Muscle of leg (tissue), 11 donors: ENCODE measurements around the gene JAZF1. TPM values are rescaled to one million over a fixed set of nuclear protein-coding genes. Genes with fewer than 3 reads are reported as not detected.

Experiments used
- DNase-seq: peaks from one replicate; pipeline ENCODE4 v3.0.0; 2013
- H3K27ac ChIP-seq: one replicate; pipeline ENCODE4 v1.5.1; 2013; ENCODE audit warnings: mild to moderate bottlenecking, low read length, control low read depth
- H3K27me3 ChIP-seq: one replicate; pipeline ENCODE4 v1.6.1; 2013; ENCODE audit warnings: low read length; ENCODE audit not compliant: control insufficient read depth, insufficient read depth
- H3K36me3 ChIP-seq: one replicate; pipeline ENCODE4 v1.6.1; 2013; ENCODE audit warnings: low read length; ENCODE audit not compliant: control insufficient read depth, insufficient read depth
- H3K4me1 ChIP-seq: one replicate; pipeline ENCODE4 v1.6.1; 2013; ENCODE audit warnings: low read length; ENCODE audit not compliant: control insufficient read depth, insufficient read depth
- H3K4me3 ChIP-seq: one replicate; pipeline ENCODE4 v1.5.1; 2013; ENCODE audit warnings: low read length, control low read depth
- H3K9me3 ChIP-seq: replicated peaks from 2 replicates; pipeline ENCODE4 v1.6.1; 2013; ENCODE audit warnings: low read depth, low read length; ENCODE audit not compliant: control insufficient read depth
- WGBS: methylation state at CpG from one replicate; pipeline ENCODE4 v1.1.5; 2013; ENCODE audit warnings: missing lambda C conversion rate; ENCODE audit not compliant: insufficient coverage; 5-methylcytosine and 5-hydroxymethylcytosine counted together
- polyA plus RNA-seq, 8 donors: library from polyadenylated mRNA; unstranded; fragments of 120-200 nt; gene quantifications; one replicate each; pipeline versions ENCODE4 v1.2.1 to v1.2.3, GENCODE V29; 2013; ENCODE audit warnings: inconsistent platforms in 1 of 8, low replicate concordance in 1 of 8; ENCODE audit not compliant: insufficient read length in 8 of 8, insufficient read depth in 1 of 8
- total RNA-seq: library from RNA; stranded (reverse); fragments of 120-200 nt; gene quantifications from one replicate; pipeline ENCODE4 v1.2.4, GENCODE V29; 2013

JAZF1 gene
- total and polyA plus RNA-seq, 9 donors = 12.7 to 30.3 (median 28.1) TPM

DNA sequence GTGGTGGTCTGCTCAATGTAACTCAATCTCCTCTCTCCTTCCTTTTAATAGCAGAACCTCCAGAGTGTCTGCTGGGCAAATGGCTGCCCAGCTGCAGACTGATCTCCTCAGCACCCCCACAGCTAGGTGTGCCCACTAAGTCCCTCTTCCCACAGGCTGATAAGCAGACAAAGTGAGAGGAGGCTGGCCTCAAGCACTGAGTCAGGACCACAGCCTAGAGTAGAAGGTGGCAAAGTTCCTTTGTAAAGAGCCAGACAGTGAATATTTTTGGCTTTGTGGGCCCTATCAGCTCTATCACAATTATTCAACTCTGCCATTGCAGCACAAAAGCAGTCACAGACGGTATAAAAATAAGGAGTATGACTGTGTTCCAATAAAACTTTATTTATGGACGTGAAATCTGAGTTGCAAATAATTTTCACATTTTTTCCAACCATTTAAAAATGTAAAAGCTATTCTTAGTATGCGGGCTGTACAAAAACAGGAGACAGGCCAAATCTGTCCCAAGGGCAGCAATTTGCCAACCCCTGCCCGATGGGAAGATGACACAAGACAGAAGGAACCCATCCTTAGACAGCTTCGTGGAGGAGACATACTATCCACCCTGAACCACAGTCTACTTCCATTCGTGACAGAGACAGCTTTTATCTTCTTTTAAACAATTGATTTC is 23.4 kb downstream of the JAZF1 start:
- WGBS = 71% methylated on average over 2 of the region's 6 CpGs
- Histone ChIP-seq H3K4me3 (no peak overlapping the region), H3K4me1 (peaks cover 3% of the 10 kb centered on the region), H3K9me3 (no peaks in the 10 kb centered on the region), H3K27ac (no peak overlapping the region), H3K36me3 (no peaks in the 10 kb centered on the region), H3K27me3 (no peaks in the 10 kb centered on the region)
- no peak for DNase-seq

DNA sequence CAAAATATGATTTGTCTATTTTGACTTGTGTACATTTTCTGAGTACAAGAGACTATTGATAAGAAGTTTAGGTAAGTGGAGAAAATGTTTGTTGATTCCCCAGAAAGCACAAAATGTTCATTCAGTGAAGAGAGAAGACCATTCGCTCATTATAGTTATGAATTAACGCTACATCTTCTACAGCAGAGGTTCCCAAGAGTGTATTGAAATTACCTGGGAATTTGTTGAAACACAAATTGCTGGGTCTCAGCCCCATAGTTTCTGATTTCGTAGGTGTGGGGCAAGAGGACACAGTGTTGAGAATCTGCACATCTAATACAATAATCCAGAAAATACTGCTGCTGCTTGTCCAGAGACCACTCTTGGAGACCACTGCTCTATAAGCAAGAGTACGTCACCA is 24.2 kb downstream of the JAZF1 start:
- no CpG with 5 or more reads among the region's 4 CpGs for WGBS
- no peak overlapping the region for H3K4me3 ChIP-seq
- no peak for DNase-seq
- no peaks in the 10 kb centered on the region for H3K27me3 ChIP-seq
- H3K4me1 ChIP-seq = peaks cover 3% of the 10 kb centered on the region
- no peaks in the 10 kb centered on the region for H3K9me3 ChIP-seq
- no peak overlapping the region for H3K27ac ChIP-seq
- H3K36me3 ChIP-seq = no peaks in the 10 kb centered on the region

DNA sequence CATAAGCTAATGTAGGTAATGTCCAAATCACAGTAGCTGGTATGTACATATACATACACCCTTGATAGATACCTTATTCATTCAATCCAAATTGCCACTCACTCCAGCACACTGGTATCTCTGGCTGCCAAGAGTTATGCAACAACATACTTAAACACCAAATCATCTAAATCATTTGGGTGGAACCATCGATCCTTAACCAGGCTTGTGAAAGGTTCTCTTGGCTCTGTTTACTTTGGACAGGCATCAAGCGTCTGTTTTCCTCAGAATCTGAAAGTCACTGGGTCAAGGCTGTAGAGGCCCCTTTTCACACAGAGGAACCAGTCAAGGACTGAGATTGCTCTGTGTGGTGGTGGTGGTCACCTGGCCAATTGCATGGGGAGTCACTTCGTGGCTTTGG is 24.6 kb downstream of the JAZF1 start:
- Histone ChIP-seq H3K27ac (no peak overlapping the region), H3K4me1 (peaks cover 3% of the 10 kb centered on the region), H3K27me3 (no peaks in the 10 kb centered on the region), H3K4me3 (no peak overlapping the region), H3K9me3 (no peaks in the 10 kb centered on the region), H3K36me3 (no peaks in the 10 kb centered on the region)
- no peak for DNase-seq
- WGBS = 71% methylated on average over 3 of the region's 3 CpGs

DNA sequence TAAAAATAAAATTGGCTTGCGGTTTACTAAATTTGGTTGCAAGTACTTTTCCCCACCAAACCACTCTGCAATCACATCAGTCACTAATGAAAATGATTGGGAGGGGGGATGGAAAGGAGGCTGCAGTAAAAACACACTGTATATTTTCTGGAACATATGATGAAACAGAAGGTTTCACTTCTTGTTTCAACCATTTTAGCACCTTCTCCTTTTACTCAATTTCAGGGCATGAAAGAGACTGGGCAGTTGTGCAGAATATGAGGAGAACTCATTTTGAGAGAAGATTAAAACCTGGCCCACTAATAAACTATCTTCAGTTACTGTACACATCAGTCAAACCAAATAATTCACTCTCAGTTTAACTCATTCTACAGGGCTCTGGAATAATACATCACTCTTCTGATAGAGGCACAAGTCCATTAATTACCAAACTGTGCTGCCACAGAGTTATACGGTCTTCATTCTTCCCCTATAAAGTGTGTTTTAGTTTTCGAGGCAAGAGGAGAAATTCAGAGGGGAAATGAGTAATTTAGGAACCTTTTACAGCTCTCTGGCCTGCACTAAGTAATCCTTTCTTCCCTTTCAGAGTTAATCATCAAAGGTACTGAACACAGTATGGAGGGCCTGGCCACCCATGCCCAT is 25.5 kb downstream of the JAZF1 start:
- no CpG with 5 or more reads among the region's 3 CpGs for WGBS
- Histone ChIP-seq H3K4me3 (no peak overlapping the region), H3K27ac (no peak overlapping the region), H3K36me3 (no peaks in the 10 kb centered on the region), H3K4me1 (peaks cover 3% of the 10 kb centered on the region), H3K27me3 (no peaks in the 10 kb centered on the region), H3K9me3 (no peaks in the 10 kb centered on the region)
- DNase-seq = peak; percentile 72

DNA sequence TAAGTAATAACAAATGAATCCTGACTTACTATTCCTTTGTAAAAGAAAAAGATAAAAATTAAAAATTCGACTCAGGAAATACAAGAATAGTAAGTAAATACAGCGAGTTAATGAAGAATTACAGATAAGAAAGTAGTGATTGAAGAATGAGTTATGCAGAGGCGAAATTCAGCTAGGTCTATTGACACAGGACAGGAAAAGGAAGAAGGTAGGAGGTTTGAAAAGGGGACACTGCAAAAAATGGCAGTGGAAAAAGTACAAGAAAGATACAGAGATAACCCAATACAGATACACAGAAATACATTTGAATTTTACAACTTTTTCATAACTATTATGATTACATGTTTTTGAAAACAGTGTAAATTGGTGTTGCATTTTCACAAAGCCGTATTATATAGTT is 28.0 kb downstream of the JAZF1 start:
- H3K4me3 ChIP-seq = no peak overlapping the region
- H3K9me3 ChIP-seq = no peaks in the 10 kb centered on the region
- no peak overlapping the region for H3K27ac ChIP-seq
- no peaks in the 10 kb centered on the region for H3K27me3 ChIP-seq
- 100% methylated on average over 1 of the region's 4 CpGs for WGBS
- no peaks in the 10 kb centered on the region for H3K4me1 ChIP-seq
- DNase-seq = no peak
- H3K36me3 ChIP-seq = no peaks in the 10 kb centered on the region

DNA sequence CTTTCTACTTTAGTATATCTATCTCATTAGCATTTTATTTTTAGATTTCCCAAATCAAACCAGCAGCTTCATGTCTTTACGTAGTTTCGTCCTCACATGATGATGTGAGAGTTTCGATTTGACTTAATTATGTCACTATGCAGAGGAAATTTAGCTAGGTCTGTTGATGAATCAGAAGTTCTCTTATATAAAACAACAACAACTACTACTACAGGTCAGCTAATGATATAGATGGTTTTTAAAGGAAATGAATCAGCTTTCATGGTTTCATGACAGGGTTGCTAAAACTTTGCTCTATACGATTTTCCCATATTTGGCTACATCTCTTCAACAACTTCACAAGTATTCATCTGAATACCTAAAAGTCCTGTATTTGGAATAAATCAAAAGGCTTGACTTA is 28.6 kb downstream of the JAZF1 start:
- Histone ChIP-seq H3K36me3 (no peaks in the 10 kb centered on the region), H3K4me3 (no peak overlapping the region), H3K27me3 (no peaks in the 10 kb centered on the region), H3K4me1 (no peaks in the 10 kb centered on the region), H3K27ac (no peak overlapping the region), H3K9me3 (no peaks in the 10 kb centered on the region)
- no CpG with 5 or more reads among the region's 4 CpGs for WGBS
- DNase-seq = no peak

DNA sequence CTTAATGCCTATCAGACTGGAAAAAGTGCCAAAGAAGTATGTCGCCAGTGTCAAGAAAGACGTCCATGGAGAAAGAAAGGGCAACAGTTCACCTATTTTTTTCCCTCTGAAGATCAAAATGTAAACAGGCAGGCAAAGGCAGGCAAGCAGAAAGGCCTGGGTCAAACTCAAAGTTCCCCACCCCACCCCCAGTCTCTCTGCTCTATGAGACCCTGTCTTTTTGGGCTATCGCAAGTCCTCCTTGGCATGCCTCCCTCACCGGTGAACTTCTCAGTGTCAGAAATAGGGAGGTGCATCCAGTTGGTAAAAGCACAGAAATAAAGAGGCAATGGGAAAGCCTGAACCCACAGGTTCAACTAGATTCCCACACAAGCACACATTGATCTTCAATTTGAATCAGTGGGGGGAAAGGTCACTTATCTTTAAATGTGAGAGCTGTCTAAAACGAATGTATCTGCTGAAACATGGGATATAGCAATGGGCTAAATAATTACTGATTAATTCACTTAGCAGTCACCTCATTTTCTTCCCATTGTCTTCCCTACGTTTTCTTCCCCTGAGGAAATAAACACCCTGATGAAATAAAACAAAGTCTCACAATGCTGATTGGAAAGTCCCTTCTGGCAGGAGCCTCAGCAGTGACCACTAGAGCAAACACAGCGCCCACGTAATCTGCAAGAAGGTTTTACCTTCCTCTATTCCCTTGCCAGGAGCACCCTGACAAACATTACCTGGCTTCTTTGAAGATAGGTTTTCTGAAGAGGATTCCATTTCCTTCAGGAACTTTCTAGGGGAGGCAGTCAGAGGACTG is 31.1 kb downstream of the JAZF1 start:
- WGBS = 81% methylated on average over 3 of the region's 8 CpGs
- H3K27me3 ChIP-seq = no peaks in the 10 kb centered on the region
- no peaks in the 10 kb centered on the region for H3K9me3 ChIP-seq
- H3K27ac ChIP-seq = no peak overlapping the region
- H3K4me1 ChIP-seq = no peaks in the 10 kb centered on the region
- no peak overlapping the region for H3K4me3 ChIP-seq
- no peak for DNase-seq
- no peaks in the 10 kb centered on the region for H3K36me3 ChIP-seq

DNA sequence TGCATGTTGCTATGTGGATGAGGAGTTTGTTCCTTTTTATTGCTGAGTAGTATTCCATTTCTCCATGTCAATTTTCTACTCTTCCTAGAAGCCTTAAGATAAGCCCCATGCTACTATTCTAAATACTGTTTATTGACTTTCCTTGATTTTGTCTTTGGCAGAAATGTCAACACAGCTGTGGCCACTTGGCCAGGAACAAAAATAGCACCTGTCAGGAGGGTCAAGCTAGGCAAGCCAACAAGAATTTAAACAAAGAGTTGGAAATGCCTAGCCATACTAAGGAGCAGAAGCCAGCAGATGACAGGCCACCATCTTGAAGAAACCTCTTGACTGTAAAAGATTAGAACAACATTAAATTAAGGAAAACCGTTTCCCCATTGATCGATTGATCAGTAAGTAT is 34.7 kb downstream of the JAZF1 start:
- Histone ChIP-seq H3K4me1 (no peaks in the 10 kb centered on the region), H3K36me3 (no peaks in the 10 kb centered on the region), H3K9me3 (no peaks in the 10 kb centered on the region), H3K27ac (no peak overlapping the region), H3K27me3 (no peaks in the 10 kb centered on the region), H3K4me3 (no peak overlapping the region)
- WGBS = no CpG with 5 or more reads among the region's 2 CpGs
- DNase-seq = no peak

DNA sequence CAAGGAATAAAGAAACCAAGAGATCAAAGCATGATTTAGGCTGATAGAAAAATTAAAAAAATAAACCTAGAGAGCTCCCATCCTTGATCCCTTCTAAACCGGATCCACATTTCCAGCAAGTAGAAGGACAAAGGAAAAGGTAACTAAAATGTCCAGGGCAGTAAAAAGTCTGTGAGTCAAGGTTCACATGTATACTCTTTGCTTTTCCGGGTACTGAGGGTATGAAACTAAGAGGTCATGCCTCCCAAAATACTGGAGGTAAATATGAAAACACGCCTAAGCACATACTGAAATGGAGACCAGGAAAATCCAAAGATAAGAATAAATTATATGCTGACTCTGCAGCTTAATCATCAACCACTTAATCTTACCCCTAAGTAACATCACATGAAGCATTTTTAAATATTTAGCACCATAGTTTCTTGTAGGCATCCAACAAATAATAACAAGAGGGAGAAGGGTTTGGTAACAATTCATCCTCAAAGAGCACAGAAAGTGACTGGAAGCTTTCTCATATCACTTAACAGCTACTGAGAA is 35.4 kb downstream of the JAZF1 start:
- peaks cover 3% of the 10 kb centered on the region for H3K4me1 ChIP-seq

DNA sequence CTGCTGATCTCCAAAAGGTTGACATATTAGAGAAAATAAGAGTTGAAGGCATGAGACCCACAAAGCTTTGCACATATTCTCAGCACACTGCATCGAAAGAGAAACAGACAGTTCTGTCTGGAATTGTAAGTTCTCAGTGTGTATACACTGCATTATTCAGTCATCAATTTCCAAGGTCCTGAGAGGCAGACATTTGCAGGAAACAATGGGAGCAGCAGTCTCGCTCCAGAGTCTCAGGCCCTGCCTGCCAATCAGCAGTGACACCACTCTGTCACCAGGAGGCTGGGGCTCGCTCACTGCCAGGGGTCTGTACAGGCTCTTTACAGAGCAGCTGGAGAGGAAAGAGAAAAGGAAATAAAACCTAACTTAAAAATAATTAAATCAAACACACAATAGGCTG is 36.3 kb downstream of the JAZF1 start:
- no peaks in the 10 kb centered on the region for H3K9me3 ChIP-seq
- no peak overlapping the region for H3K27ac ChIP-seq
- H3K4me1 ChIP-seq = peaks cover 4% of the 10 kb centered on the region
- no peaks in the 10 kb centered on the region for H3K36me3 ChIP-seq
- DNase-seq = peak; percentile 36
- WGBS = no CpG with 5 or more reads among the region's 3 CpGs
- H3K27me3 ChIP-seq = no peaks in the 10 kb centered on the region
- H3K4me3 ChIP-seq = no peak overlapping the region

More for the DNA sequence above, 35.4 kb downstream of the JAZF1 start:
- Histone ChIP-seq H3K27me3 (no peaks in the 10 kb centered on the region), H3K9me3 (no peaks in the 10 kb centered on the region), H3K4me3 (no peak overlapping the region), H3K27ac (peak overlapping the region; percentile 14), H3K36me3 (no peaks in the 10 kb centered on the region)
- no peak for DNase-seq
- WGBS = no CpG with 5 or more reads among the region's 3 CpGs
